ENCODE data around the gene DCPS. TPM values are rescaled to one million over a fixed set of nuclear protein-coding genes. Genes with fewer than 3 reads are reported as not detected.

The DCPS gene
- total RNA-seq, 1 donor: 8.3 TPM

- Histone ChIP-seq H3K27me3 (ENCODE audit: insufficient read depth, low read length) (no peaks in the 10 kb centered on the region), H3K4me2 (ENCODE audit: insufficient read depth, low read length) (no peak overlapping the region)
- DNase-seq (ENCODE audit: insufficient read length, low spot score, missing footprints): no peak
These were observed 39.2 kb downstream of the DCPS start for GRCh38 chr11:126343051-126343450.

GRCh38 chr11:126344141-126345080 is 40.6 kb downstream of the DCPS start:
- no peak for TF ChIP-seq CTCF (IDR thresholded peaks at IDR 0.05; ENCODE audit: extremely low read depth, low read depth, low read length)
- Histone ChIP-seq H3K9me3 (ENCODE audit: low read depth, low read length) (no peaks in the 10 kb centered on the region), H3K4me1 (ENCODE audit: insufficient read depth, low read length) (peaks cover 33% of the 10 kb centered on the region), H3K79me2 (ENCODE audit: insufficient read depth, low read length) (peaks cover 15% of the 10 kb centered on the region), H3K4me3 (ENCODE audit: insufficient read depth, low read length) (no peak overlapping the region), H4K20me1 (ENCODE audit: insufficient read depth, low read length) (peaks cover 3% of the 10 kb centered on the region), H2AFZ (ENCODE audit: low read length) (no peak overlapping the region), H3K27me3 (ENCODE audit: insufficient read depth, low read length) (no peaks in the 10 kb centered on the region), H3K4me2 (ENCODE audit: insufficient read depth, low read length) (no peak overlapping the region), H3K27ac (ENCODE audit: low read depth, low read length) (no peak overlapping the region), H3K36me3 (ENCODE audit: insufficient read depth, low read length) (no peaks in the 10 kb centered on the region)
- no peak for DNase-seq (ENCODE audit: insufficient read length, low spot score, missing footprints)

More at GRCh38 chr11:126343051-126343450, 39.2 kb downstream of the DCPS start:
- peaks cover 21% of the 10 kb centered on the region for H3K4me1 ChIP-seq (ENCODE audit: insufficient read depth, low read length)
- H3K79me2 ChIP-seq (ENCODE audit: insufficient read depth, low read length): peaks cover 6% of the 10 kb centered on the region
- no peak for TF ChIP-seq CTCF (IDR thresholded peaks at IDR 0.05; ENCODE audit: extremely low read depth, low read depth, low read length)
- H3K4me3 ChIP-seq (ENCODE audit: insufficient read depth, low read length): no peak overlapping the region
- no peaks in the 10 kb centered on the region for H3K36me3 ChIP-seq (ENCODE audit: insufficient read depth, low read length)
- H2AFZ ChIP-seq (ENCODE audit: low read length): no peak overlapping the region
- peaks cover 3% of the 10 kb centered on the region for H4K20me1 ChIP-seq (ENCODE audit: insufficient read depth, low read length)
- H3K9me3 ChIP-seq (ENCODE audit: low read depth, low read length): no peaks in the 10 kb centered on the region
- H3K27ac ChIP-seq (ENCODE audit: low read depth, low read length): no peak overlapping the region

GRCh38 chr11:126345283-126345682 is 41.4 kb downstream of the DCPS start:
- Histone ChIP-seq H2AFZ (ENCODE audit: low read length) (no peak overlapping the region), H3K9me3 (ENCODE audit: low read depth, low read length) (no peaks in the 10 kb centered on the region), H3K27me3 (ENCODE audit: insufficient read depth, low read length) (no peaks in the 10 kb centered on the region), H3K4me3 (ENCODE audit: insufficient read depth, low read length) (no peak overlapping the region), H3K4me1 (ENCODE audit: insufficient read depth, low read length) (peaks cover 33% of the 10 kb centered on the region), H3K79me2 (ENCODE audit: insufficient read depth, low read length) (peaks cover 15% of the 10 kb centered on the region), H3K27ac (ENCODE audit: low read depth, low read length) (no peak overlapping the region), H3K36me3 (ENCODE audit: insufficient read depth, low read length) (no peaks in the 10 kb centered on the region), H4K20me1 (ENCODE audit: insufficient read depth, low read length) (peaks cover 3% of the 10 kb centered on the region), H3K4me2 (ENCODE audit: insufficient read depth, low read length) (no peak overlapping the region)
- no peak for DNase-seq (ENCODE audit: insufficient read length, low spot score, missing footprints)
- TF ChIP-seq CTCF (IDR thresholded peaks at IDR 0.05; ENCODE audit: extremely low read depth, low read depth, low read length): no peak

All from osteoblast (primary cell).